Tibial artery (tissue), 4 donors: ENCODE measurements around the gene TFAP2E.

Experiments used
- DNase-seq, 2 donors: peaks; one replicate each; pipeline ENCODE4 v3.0.0-alpha.2; 2019
- H3K27ac ChIP-seq, 2 donors: fragments of 200-600 bp; sonication (generic) in 1 of 2; 1 replicate in 1 of 2; 2 replicates in 1 of 2; pipeline ENCODE4 v1.5.1; 2018 to 2019; ENCODE audit warnings: mild to moderate bottlenecking in 1 of 2
- H3K27me3 ChIP-seq, 2 donors: fragments of 200-600 bp; sonication (generic) in 1 of 2; one replicate each; pipeline versions ENCODE4 v1.5.1 to v1.6.0; 2016 to 2019
- H3K36me3 ChIP-seq, 3 donors: fragments of 200-600 bp; sonication (generic) in 2 of 3; one replicate each; pipeline ENCODE4 v1.5.1; 2016 to 2019; ENCODE audit warnings: mild to moderate bottlenecking in 2 of 3
- H3K4me1 ChIP-seq, 4 donors: fragments of 200-600 bp; sonication (generic) in 2 of 4; 1 replicate in 3 of 4; 2 replicates in 1 of 4; pipeline ENCODE4 v1.5.1; 2016 to 2019
- H3K4me3 ChIP-seq, 2 donors: fragments of 200-600 bp; sonication (generic) in 1 of 2; 1 replicate in 1 of 2; 2 replicates in 1 of 2; pipeline ENCODE4 v1.5.1; 2018 to 2019; ENCODE audit warnings: mild to moderate bottlenecking in 2 of 2
- H3K9me3 ChIP-seq, 3 donors: fragments of 200-600 bp; sonication (generic) in 1 of 3; one replicate each; pipeline ENCODE4 v1.5.1; 2016 to 2019
- intact Hi-C: fragments of 100-400 bp; cut with DNase I; formaldehyde crosslinking; loops from one replicate; pipeline ENCODE4 v1.15.0; 2023; ENCODE audit warnings: low total_unique reads
- TF ChIP-seq, protein P1 (sequence below), 2 experiments: fragments of 200-600 bp in 1 of 2; fragments of 450-650 bp in 1 of 2; IDR thresholded peaks; one replicate each; pipeline ENCODE4 v1.5.1; 2017 to 2019; ENCODE audit warnings: antibody characterized with exemption in 2 of 2, mild to moderate bottlenecking in 1 of 2, moderate library complexity in 1 of 2

TFAP2E gene

DNA sequence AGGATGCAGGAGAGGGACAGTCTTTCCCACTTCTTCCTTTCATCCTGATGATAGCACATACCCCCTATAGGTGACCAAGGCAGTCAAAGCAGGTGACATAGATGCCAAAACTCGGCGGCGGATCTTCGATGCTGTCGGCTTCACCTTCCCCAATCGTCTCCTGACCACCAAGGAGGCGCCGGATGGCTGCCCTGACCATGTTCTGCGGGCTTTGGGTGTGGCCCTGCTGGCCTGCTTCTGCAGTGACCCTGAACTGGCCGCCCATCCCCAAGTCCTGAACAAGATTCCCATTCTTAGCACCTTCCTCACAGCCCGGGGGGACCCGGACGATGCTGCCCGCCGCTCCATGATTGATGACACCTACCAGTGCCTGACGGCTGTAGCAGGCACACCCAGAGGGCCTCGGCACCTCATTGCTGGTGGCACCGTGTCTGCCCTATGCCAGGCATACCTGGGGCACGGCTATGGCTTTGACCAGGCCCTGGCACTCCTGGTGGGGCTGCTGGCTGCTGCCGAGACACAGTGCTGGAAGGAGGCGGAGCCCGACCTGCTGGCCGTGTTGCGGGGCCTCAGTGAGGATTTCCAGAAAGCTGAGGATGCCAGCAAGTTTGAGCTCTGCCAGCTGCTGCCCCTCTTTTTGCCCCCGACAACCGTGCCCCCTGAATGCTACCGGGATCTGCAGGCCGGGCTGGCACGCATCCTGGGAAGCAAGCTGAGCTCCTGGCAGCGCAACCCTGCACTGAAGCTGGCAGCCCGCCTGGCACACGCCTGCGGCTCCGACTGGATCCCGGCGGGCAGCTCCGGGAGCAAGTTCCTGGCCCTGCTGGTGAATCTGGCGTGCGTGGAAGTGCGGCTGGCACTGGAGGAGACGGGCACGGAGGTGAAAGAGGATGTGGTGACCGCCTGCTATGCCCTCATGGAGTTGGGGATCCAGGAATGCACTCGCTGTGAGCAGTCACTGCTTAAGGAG, 12.6 kb upstream of the TFAP2E start:
- DNase-seq: peak in 1 of 2 donors; percentile 88
- H3K4me1 ChIP-seq: peaks cover 3 to 57% (median 35%) of the 10 kb centered on the region in 4 donors
- H3K4me3 ChIP-seq: peak overlapping the region; percentile 4 to 17
- no peaks in the 10 kb centered on the region for H3K9me3 ChIP-seq
- intact Hi-C loops: loop anchor here (2.0 to 5.0 kb wide), 2 partner anchors 110 to 727 kb away; no protein-coding TSS in a partner anchor
- peak overlapping the region in 1 of 2 donors; percentile 45 for H3K27ac ChIP-seq
- TF ChIP-seq, protein P1, sequence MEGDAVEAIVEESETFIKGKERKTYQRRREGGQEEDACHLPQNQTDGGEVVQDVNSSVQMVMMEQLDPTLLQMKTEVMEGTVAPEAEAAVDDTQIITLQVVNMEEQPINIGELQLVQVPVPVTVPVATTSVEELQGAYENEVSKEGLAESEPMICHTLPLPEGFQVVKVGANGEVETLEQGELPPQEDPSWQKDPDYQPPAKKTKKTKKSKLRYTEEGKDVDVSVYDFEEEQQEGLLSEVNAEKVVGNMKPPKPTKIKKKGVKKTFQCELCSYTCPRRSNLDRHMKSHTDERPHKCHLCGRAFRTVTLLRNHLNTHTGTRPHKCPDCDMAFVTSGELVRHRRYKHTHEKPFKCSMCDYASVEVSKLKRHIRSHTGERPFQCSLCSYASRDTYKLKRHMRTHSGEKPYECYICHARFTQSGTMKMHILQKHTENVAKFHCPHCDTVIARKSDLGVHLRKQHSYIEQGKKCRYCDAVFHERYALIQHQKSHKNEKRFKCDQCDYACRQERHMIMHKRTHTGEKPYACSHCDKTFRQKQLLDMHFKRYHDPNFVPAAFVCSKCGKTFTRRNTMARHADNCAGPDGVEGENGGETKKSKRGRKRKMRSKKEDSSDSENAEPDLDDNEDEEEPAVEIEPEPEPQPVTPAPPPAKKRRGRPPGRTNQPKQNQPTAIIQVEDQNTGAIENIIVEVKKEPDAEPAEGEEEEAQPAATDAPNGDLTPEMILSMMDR (IDR thresholded peaks at IDR 0.05): no peak
- no peaks in the 10 kb centered on the region for H3K27me3 ChIP-seq
- peaks cover 0 to 42% (median 9%) of the 10 kb centered on the region in 3 donors for H3K36me3 ChIP-seq

DNA sequence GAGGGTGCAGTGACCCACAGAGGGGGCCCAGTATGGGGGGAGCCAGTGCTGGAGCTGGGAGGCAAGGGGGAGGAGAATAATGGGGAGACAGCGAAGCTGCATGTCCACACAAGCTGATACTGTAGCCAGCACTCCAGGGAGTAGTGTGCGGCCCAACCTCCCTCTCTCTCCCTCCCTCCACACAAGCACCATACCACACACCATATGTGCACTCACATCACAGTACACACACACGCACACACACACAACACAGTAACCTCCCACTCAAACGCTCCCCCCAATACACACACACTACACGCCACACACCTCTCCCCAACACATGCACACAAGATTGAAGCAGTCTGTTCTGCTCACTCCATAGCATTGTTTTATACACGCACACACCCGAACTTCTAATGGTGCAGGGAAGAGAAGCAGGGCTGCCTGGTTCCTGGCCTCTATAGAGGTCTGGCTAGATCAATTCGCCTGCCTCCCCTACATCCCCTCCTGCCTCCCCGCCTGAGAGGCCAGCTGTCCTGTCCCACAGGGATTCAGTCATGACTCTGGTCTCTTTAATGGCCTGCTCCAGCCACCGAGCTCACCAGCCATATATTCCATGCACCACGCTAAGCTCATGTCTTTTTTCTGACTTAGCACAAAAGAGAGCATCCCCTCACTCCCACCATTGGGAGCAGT, 11.7 kb upstream of the TFAP2E start:
- TF ChIP-seq, protein P1 (IDR thresholded peaks at IDR 0.05): no peak
- peaks cover 0 to 51% (median 16%) of the 10 kb centered on the region in 3 donors for H3K36me3 ChIP-seq
- H3K27me3 ChIP-seq: no peaks in the 10 kb centered on the region
- DNase-seq: no peak
- peak overlapping the region in 1 of 2 donors; percentile 45 for H3K27ac ChIP-seq
- intact Hi-C loops: loop anchor here (2.0 to 5.0 kb wide), 2 partner anchors 111 to 726 kb away; no protein-coding TSS in a partner anchor
- no peaks in the 10 kb centered on the region for H3K9me3 ChIP-seq
- H3K4me1 ChIP-seq: peaks cover 3 to 48% (median 29%) of the 10 kb centered on the region in 4 donors
- H3K4me3 ChIP-seq: peak overlapping the region in 1 of 2 donors; percentile 17

DNA sequence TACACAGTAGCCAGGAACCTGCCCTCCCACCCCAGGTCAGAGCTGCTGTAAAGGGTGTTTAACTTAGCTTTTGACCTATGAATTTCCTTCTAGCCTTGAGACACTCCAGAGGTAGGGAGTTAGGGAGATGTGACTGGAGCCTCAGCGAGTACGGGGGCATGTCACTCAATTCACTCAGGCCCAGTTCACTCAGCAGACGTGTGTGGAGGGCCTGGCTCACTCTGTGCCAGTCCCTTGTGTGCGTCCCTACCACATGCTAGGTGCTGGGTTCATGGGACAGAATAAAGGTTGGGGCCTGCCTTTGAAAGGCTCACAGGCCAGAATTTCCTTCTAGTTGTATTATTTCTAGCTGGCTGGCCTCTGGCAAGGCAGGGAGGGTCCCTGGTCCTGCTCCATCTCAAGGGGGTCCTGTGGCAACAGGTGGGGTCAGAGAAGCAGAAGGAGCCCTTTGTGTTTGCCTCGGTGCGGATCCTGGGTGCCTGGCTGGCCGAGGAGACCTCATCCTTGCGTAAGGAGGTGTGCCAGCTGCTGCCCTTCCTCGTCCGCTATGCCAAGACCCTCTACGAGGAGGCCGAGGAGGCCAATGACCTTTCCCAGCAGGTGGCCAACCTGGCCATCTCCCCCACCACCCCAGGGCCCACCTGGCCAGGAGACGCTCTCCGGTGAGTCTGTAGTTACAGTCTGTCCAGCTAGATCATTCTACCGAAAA, 11.0 kb upstream of the TFAP2E start:
- intact Hi-C loops: loop anchor here (2.0 to 5.0 kb wide), 2 partner anchors 111 to 725 kb away; no protein-coding TSS in a partner anchor
- peaks cover 0 to 58% (median 23%) of the 10 kb centered on the region in 3 donors for H3K36me3 ChIP-seq
- H3K4me1 ChIP-seq: peaks cover 3 to 44% (median 27%) of the 10 kb centered on the region in 4 donors
- no peak overlapping the region for H3K4me3 ChIP-seq
- H3K9me3 ChIP-seq: no peaks in the 10 kb centered on the region
- no peak for DNase-seq
- TF ChIP-seq, protein P1 (IDR thresholded peaks at IDR 0.05): no peak
- no peaks in the 10 kb centered on the region for H3K27me3 ChIP-seq
- no peak overlapping the region for H3K27ac ChIP-seq

DNA sequence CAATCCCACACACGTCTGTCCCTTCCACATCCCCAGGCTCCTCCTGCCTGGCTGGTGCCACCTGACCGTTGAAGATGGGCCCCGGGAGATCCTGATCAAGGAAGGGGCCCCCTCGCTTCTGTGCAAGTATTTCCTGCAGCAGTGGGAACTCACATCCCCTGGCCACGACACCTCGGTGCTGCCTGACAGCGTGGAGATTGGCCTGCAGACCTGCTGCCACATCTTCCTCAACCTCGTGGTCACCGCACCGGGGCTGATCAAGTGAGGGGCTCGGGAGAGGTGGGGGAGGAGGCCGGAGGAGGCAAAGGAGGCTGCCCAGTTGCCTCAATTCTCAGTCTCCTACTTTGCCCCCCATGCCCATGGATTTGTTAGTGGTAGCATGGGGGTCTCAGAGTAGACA, 9.9 kb upstream of the TFAP2E start:
- TF ChIP-seq, protein P1 (IDR thresholded peaks at IDR 0.05): no peak
- Histone ChIP-seq H3K27ac (no peak overlapping the region), H3K4me1 (peaks cover 3 to 39% (median 24%) of the 10 kb centered on the region in 4 donors), H3K9me3 (no peaks in the 10 kb centered on the region), H3K27me3 (peaks cover 0 to 1% of the 10 kb centered on the region in 2 donors), H3K36me3 (peaks cover 0 to 58% (median 23%) of the 10 kb centered on the region in 3 donors), H3K4me3 (no peak overlapping the region)
- no peak for DNase-seq
- intact Hi-C loops: loop anchor here (5.0 kb wide), 1 partner anchor 724 kb away; no protein-coding TSS in a partner anchor
